ENCODE measurements around the gene GAPT. TPM values are rescaled to one million over a fixed set of nuclear protein-coding genes. Genes with fewer than 3 reads are reported as not detected.

The GAPT gene
- total RNA-seq, 3 donors from 2014 or later: 0.17 to 0.98 (median 0.43) TPM

DNA sequence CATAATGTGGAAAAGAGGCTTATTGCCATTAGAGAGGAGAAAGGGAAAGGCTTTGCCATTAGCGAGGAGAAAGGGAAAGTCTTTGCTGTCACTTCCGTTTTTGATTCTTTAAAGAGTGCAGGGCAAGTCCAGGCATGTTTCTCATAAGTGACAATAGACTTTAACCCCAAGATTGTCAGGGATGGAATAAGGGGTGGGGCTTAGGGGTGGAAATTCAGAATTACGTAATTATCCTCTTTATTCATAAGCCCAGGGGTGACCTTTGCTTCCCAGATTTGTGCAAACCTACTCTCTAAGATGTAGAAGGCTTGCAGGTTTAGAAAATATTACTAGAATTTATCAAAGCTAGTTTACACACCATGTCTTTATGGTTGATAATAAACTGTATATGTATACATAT lies 29.1 kb upstream of the GAPT start:
- peak; percentile 46 for ATAC-seq
- intact Hi-C loops (cut with DNase I, micrococcal nuclease): loop anchor here in 1 of 2 donors (2.0 to 10.0 kb wide), 3 partner anchors 577 to 811 kb away; no protein-coding TSS in a partner anchor
- peaks cover 9% of the 10 kb centered on the region for H3K4me1 ChIP-seq (ENCODE audit: low read depth)
- DNase-seq: peak in 1 of 3 donors; percentile 72
- H3K36me3 ChIP-seq (ENCODE audit: low read depth): no peaks in the 10 kb centered on the region
- H3K4me3 ChIP-seq: no peak overlapping the region
- TF ChIP-seq, protein P1, sequence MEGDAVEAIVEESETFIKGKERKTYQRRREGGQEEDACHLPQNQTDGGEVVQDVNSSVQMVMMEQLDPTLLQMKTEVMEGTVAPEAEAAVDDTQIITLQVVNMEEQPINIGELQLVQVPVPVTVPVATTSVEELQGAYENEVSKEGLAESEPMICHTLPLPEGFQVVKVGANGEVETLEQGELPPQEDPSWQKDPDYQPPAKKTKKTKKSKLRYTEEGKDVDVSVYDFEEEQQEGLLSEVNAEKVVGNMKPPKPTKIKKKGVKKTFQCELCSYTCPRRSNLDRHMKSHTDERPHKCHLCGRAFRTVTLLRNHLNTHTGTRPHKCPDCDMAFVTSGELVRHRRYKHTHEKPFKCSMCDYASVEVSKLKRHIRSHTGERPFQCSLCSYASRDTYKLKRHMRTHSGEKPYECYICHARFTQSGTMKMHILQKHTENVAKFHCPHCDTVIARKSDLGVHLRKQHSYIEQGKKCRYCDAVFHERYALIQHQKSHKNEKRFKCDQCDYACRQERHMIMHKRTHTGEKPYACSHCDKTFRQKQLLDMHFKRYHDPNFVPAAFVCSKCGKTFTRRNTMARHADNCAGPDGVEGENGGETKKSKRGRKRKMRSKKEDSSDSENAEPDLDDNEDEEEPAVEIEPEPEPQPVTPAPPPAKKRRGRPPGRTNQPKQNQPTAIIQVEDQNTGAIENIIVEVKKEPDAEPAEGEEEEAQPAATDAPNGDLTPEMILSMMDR (IDR thresholded peaks at IDR 0.05): no peak
- H3K9me3 ChIP-seq: no peaks in the 10 kb centered on the region

DNA sequence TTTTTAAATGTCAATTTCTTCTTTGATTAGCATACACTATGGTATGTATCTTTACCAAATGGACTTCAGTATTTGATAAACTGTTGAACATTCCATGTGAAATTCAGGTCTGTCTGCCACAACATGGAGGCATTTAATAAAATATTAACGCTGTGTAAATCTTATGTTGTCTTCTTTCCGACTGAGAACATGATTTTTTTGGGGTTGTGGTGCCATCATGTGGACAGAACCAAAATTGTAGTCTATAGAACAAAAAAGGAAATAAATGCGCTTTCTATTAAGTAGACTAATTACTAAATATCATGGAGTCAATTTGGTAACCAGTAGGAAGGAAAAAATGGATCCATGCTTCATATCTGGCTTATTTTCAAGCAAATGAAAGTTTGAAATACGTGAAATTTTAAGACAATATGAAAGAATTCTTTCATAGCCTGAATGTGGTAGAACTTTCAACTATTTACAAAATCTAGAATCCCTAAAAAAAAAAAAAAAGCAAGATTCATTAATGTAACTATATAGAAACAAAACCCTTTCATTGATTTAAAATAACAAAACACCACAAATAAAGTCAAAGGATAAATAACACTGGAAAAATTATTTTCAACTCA lies 28.5 kb upstream of the GAPT start:
- no peaks in the 10 kb centered on the region for H3K36me3 ChIP-seq (ENCODE audit: low read depth)
- DNase-seq (peak in 1 of 3 donors; percentile 70), ATAC-seq (no peak)
- no peaks in the 10 kb centered on the region for H3K9me3 ChIP-seq
- intact Hi-C loops (cut with DNase I, micrococcal nuclease): loop anchor here in 1 of 2 donors (2.0 to 10.0 kb wide), 3 partner anchors 578 to 812 kb away; no protein-coding TSS in a partner anchor
- no peak overlapping the region for H3K4me3 ChIP-seq
- H3K4me1 ChIP-seq (ENCODE audit: low read depth): peaks cover 9% of the 10 kb centered on the region
- TF ChIP-seq, protein P1 (IDR thresholded peaks at IDR 0.05): peak; percentile 24

DNA sequence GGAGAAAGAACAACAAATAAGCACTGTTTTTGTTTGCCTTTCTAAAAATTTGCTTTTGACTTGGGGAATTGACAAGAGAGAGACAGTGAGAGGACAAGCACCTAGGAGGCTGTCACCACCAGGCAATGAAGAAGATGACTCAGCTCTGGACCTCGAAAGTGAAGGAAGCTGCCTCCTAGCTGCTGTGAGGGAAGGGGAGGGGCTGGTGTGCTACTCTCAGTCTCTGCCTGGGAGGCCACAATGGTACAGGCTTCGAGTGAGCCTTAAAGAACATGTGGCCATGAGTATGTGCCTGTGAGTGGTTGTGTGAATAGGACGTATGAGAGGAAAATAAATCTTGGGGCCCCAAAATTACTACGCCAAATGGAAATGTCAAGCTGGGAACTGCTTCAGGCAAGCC lies 24.3 kb upstream of the GAPT start:
- TF ChIP-seq, protein P1 (IDR thresholded peaks at IDR 0.05): no peak
- peak; percentile 49 for ATAC-seq
- intact Hi-C loops (cut with DNase I, micrococcal nuclease): loop anchor here in 1 of 2 donors (10.0 kb wide), 1 partner anchor 582 kb away; no protein-coding TSS in a partner anchor
- Histone ChIP-seq H3K4me3 (no peak overlapping the region), H3K9me3 (no peaks in the 10 kb centered on the region), H3K36me3 (ENCODE audit: low read depth) (no peaks in the 10 kb centered on the region), H3K4me1 (ENCODE audit: low read depth) (peaks cover 8% of the 10 kb centered on the region)
- peak in 1 of 3 donors; percentile 23 for DNase-seq

DNA sequence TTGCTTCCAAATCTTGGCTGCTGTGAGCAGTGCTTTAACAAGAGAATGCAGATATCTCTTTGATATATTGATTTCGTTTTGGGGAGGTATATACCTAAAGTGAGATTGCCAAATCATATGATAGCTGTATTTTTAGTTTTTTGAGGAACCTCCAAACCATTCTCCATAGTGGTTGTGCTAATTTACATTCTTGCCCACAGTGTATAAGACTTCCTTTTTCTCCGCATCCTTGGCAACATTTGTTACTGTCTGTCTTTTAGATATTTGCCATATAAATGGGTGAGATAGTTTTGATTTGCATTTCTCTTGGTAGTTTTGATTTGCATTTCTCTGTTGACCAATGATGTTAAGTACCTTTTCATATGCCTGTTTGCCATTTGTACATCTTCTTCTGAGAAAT lies 21.3 kb upstream of the GAPT start:
- Histone ChIP-seq H3K4me3 (no peak overlapping the region), H3K36me3 (ENCODE audit: low read depth) (no peaks in the 10 kb centered on the region), H3K9me3 (no peaks in the 10 kb centered on the region), H3K4me1 (ENCODE audit: low read depth) (no peaks in the 10 kb centered on the region)
- TF ChIP-seq, protein P1 (IDR thresholded peaks at IDR 0.05): no peak
- DNase-seq (no peak), ATAC-seq (no peak)
- intact Hi-C loops (cut with DNase I, micrococcal nuclease): loop anchor here (5.0 to 10.0 kb wide), 2 partner anchors 585 to 1168 kb away; no protein-coding TSS in a partner anchor

DNA sequence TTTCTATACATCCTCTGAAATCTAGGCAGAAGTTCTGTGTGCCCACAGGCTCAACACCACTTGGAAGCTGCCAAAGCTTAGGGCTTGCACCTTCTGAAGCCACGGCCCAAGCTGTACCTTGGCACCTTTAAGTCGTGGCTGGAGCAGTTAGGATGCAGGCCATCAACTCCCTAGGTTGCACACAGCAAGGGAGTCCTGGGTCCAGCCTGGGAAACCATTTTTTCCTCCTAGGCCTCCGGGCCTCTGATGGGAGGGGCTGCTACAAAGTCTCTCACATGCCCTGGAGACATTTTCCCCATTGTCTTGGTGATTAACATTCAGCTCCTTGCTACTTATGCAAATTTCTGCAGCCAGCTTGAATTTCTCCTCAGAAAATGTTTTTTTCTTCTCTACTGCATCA lies 15.8 kb upstream of the GAPT start:
- H3K4me3 ChIP-seq: no peak overlapping the region
- ATAC-seq: no peak
- TF ChIP-seq, protein P1 (IDR thresholded peaks at IDR 0.05): no peak
- H3K4me1 ChIP-seq (ENCODE audit: low read depth): no peaks in the 10 kb centered on the region
- no peaks in the 10 kb centered on the region for H3K36me3 ChIP-seq (ENCODE audit: low read depth)
- no peak for DNase-seq
- H3K9me3 ChIP-seq: peaks cover 4% of the 10 kb centered on the region
- intact Hi-C loops (cut with DNase I, micrococcal nuclease): no loop called here
